ENCODE results near the gene KNG1.

The KNG1 gene

DNA sequence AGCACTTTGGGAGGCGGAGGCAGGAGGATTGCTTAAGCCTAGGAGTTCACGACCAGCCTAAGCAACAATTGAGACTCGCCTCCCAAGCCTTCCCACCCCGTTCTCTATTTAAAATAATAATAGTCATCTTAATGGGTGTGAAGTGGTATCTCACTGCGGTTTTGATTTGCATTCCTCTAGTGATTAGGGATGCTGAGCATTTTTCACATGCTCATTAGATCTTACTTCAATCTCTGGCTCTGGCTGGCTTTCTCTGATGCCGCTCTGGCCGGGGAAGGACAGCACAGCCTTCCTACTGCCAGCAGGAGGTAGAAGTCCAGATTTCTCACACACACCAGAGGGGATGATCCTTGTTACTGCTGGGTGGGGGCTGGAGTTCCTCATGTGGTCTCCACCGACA lies 58.8 kb downstream of the KNG1 start:
- DNase-seq (ENCODE audit: low spot score), result no peak

DNA sequence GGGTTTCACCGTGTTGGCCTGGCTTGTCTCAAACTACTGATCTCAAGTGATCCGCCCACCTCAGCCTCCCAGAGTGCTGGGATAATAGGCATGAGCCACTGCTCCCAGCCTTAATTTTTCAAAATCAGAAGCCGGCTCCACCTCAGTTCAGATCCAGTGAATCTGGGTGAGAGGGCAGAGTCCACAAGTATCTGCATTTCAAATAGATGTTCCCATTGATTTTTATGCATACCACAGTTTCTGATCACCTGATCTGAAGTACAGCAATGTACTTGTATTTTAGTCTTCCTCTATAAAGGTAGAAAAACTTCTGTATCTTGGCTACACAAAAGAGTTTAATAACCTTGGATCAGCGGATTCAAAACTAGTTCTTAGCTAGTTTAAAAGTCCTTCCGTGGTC lies 62.0 kb downstream of the KNG1 start:
- DNase-seq (ENCODE audit: low spot score), result no peak

DNA sequence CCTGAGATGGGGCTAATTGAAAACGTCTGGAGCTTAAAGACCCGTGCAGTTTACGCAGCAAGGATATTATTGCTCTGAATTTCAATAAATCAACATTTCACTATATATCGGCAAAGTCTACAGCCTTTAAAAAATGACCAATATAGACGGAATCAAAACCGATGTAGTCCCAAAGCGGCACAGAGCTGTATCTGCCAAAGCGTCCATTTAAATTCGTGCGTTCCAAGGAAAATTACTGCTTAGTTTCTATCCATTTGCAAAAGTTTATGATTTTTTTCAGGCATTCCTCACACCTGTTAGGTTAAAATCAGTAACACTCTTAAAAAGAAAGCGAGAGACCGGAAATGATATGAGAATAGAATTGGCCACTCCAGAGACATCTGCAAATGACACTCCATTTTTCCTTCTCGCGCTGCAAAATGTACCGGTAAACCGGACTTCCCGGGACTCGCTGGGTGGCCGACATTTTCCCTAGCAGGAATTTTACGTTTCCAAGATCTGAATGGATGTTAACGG lies 65.4 kb downstream of the KNG1 start:
- DNase-seq (ENCODE audit: low spot score), result no peak

DNA sequence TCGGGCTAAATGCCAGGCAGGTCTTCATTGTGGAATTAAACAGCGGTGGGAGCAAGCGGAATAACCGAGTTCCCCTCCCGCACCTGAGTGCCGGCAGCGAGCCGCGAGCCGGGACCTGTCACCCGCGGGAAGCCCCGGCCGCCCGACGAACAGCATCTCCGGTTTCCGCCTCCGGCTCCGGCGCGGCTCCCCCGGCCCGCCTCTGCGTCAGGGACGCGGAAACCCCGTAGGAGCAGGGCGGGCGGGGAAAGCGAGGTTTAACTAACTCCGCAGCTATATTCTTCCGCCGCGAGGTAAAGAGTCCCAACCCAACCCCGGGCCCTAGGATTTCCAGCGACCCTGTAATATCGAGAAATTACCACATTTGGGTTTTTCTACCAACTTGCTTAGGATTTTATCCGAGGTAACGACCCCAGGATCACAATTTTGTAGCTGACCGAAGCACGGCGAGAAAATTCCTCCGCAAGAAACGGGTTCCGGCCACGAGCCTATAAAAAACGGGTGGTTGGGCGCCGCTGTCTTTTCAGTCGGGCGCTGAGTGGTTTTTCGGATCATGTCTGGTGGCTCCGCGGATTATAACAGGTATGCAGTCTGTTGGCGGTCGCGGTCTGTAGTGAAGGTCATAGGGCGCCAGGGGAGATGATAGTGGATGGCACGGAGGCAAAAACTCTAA lies 66.0 kb downstream of the KNG1 start, which contains the start of gene EIF4A2:
Gene EIF4A2 (plus strand): TSS at position 520 of the 673 bp plus-strand sequence. CDS start 34 bp downstream, at position 554.
- DNase-seq (ENCODE audit: low spot score), result peak; percentile 94

DNA sequence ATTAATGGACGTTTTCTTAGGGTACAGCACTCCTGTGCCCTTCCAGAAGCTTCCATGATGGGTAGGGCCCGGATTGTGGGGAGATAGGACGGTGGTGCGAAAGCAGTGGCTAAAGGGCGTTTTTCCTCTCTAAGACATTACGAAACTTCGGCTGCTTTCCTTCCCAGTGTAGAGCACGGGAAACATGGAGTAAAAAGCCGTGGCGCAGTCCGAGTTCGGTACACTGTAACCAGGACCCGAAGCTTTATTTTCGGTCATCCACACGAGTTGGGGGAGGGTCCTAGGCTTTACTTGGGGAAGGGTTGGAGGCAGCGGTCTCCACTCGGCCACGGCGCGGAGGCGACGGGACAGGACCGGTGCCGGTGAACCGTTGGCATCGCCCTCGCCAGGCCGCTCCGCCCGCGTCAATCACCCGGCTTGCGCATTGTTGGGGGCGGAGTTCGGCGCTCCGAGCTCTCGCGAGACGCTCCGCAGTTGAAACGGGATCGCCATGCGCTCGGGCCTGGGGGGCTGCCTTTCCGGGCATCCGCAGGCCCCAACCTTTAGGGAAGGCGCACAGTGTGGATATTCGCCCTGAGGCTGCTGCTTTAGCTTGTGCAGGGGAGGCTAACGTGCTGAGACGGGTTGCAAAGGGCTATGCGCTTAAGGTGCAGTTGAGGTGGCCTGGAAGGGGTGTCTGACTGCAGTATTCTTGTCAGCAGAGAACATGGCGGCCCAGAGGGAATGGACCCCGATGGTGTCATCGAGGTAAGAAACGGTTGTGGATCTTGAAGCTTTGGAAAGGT lies 66.8 kb downstream of the KNG1 start:
- peak; percentile 85 for DNase-seq (ENCODE audit: low spot score)

DNA sequence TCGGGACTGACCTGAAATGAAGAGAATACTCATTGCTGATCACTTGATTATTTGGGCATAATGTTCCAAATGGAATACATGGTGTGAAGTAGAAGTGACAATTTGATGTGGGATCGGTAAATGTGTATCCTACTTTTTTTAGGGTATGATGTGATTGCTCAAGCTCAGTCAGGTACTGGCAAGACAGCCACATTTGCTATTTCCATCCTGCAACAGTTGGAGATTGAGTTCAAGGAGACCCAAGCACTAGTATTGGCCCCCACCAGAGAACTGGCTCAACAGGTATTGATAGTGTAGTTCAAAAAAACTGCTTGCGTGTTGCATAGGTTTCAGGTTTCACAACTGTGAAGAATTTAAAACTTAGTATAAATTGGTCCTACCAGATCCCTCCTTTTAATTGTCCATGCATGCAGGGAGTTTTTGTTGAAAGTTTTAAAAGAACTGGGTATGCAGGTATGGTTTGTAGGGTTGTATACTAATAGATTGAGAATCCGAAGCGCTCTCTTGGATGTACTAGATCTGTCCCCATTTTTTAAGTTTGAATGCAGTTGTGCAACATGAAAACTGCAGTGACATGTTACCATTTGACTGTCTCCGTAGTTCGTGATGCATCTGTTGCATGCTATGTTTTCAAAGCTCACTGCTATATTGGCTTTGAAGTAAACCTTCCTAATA lies 67.8 kb downstream of the KNG1 start:
- DNase-seq (ENCODE audit: low spot score), result no peak

DNA sequence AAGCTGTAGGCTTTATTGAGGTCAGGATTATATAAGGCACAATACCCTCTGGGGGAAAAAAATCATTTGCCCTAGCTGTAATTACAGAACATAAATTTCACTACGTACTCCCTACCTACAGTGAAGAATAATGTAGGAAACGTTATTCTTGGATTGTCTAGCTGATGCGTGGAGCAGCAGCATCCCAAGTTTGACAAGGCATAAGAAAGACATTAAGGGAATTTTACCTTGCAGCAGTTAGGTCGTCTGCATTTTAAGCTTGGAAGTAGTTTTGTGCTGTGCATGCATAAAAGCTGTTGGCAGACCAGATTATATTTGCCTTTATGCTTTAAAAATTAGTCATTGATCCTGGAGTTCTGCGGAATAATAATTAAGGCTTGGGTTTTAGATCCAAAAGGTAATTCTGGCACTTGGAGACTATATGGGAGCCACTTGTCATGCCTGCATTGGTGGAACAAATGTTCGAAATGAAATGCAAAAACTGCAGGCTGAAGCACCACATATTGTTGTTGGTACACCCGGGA lies 68.4 kb downstream of the KNG1 start:
- no peak for DNase-seq (ENCODE audit: low spot score)

DNA sequence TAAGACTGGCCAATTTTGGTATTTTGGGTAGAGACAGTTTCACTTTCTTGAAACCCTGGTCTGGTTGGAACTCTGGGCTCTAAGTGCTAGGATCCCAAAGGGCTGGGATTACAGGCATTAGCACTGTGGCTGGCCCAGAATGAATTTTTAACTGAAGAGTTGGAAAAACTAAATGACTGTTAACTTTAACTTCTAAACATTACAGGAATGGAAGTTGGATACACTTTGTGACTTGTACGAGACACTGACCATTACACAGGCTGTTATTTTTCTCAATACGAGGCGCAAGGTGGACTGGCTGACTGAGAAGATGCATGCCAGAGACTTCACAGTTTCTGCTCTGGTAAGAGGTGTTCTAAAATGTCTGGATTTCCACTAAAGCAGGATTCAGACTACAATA lies 69.8 kb downstream of the KNG1 start:
- DNase-seq (ENCODE audit: low spot score), result no peak

DNA sequence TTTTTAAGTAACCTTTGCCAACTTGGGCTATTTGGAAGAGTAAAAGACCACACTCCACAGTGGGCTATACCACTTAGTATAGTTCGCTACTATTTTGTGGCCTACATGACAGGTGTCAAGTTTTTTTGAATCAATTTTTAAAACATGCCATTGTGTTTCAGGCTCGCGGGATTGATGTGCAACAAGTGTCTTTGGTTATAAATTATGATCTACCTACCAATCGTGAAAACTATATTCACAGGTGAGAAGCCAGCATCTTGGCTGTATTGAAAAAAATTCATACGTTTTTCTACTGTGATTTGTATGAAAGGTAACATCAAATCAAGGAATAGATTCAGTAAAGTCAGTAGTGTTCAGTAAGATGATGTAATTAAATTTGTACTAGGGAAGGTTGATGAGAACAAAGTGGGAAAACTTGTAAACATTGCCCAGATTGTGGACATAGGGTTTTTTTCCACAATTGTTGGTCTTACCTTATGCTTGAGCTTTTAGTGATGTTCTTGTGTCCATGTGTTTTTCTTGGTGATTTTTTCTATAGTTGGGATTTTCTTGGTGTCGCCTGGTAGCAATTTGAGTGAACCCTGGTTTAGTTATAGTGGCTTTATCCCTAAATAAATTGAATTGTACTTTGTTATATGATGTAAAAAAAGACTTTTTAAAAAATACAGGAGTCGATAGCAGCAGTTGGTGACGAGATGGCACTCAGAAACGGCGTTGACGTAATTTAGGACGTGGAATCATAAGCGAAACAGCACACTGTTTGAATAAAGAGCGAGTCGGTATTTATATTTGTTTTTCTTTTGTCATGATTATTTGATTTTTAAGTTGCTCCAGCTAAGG lies 70.7 kb downstream of the KNG1 start:
- no peak for DNase-seq (ENCODE audit: low spot score)

DNA sequence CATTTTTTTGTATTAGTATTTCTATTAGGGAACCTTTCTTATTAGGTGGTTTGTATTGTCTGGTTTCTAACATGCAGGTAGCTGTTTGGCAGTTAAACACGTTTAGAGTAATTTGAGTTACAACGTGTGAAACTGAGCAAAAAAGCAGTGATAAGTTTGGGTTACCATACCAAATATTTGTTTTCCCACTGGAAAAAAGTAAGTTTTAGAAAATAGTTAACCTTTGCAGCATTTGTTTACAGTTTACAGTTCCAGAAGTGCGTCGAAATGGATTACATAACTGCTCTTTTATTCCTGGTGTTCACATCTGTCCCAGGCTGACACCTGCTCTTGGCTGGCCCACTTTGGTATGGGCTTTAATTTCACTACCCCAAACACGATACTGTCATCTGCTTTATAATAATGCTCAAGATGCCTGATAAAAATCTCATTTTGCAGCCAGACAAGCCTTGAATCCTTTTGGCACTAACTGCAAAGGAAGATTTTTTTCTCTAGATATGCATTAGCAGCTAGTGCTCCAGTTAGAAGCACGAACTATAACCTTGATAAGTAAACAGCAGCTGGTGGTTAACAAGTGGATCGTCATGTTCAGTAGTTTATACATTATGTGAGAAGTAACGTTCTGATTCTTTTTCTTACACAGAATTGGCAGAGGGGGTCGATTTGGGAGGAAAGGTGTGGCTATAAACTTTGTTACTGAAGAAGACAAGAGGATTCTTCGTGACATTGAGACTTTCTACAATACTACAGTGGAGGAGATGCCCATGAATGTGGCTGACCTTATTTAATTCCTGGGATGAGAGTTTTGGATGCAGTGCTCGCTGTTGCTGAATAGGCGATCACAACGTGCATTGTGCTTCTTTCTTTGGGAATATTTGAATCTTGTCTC lies 71.6 kb downstream of the KNG1 start:
- DNase-seq (ENCODE audit: low spot score), result no peak

DNA sequence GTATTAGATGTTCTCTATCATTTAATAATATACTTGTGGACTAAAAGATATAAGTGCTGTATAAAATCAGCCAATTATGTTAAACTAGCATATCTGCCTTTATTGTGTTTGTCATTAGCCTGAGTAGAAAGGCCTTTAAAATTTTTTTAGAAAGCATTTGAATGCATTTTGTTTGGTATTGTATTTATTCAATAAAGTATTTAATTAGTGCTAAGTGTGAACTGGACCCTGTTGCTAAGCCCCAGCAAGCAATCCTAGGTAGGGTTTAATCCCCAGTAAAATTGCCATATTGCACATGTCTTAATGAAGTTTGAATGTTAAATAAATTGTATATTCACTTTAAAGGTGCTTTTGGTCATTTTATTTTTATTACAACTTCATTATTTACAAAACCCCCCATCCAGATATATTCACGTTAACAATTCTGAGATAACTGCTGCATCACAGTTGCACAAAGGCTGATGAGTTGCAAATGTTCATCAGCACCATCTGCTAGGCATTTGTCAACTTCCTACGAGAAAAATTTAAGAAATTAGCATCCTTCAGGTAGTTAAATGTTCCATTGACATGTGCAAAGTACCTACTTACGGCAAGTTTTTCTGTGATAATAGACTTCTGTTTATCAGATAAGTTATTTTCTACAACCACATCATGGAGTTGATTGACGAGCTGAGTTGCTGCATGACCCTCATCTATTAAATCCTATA lies 72.5 kb downstream of the KNG1 start:
- no peak for DNase-seq (ENCODE audit: low spot score)

DNA sequence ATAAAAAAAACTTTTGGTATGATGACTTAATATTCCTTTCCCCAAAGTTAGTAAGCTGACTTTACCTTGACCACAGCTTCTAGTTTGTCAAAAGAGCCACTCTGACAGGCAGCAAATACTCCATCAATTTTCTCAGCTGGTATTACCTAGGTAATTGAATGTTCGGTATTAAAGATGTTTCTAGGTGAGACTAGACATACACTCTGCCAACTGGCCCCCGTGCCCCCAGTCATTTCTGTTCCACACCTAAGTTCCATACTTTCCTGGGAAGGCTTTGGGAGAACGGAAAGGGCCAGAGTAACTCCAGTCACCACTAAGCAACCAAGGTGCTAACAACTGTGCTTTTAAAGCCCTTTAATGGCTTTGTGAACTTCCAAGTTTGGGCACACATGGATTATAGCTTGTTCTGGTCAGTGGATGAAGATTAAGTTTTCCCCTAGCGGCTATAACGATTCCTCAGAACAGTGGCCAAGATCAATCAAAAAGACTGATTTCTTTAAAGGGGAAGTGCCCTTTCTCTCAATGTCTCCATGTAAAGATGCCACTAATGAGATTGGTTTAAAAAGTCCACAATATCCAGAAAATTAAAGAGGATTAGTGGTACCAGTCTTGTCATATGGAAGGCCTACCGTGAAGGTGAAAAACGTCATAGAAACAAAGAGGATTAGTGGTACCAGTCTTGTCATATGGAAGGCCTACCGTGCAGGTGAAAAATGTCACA lies 73.3 kb downstream of the KNG1 start:
- DNase-seq (ENCODE audit: low spot score), result peak; percentile 40
